HepG2 (cell line): ENCODE results near the gene SEMA3B. TPM values are rescaled to one million over a fixed set of nuclear protein-coding genes. Genes with fewer than 3 reads are reported as not detected.
A peak's percentile ranks its signal among the peaks of the same experiment; 100 is the strongest.

ENCODE experiments used
- AKNA ChIP-seq: sonication (generic); formaldehyde crosslinking; IDR thresholded peaks from 2 replicates; pipeline ENCODE4 v1.4.0; 2020; ENCODE audit warnings: missing genetic modification reagents, borderline replicate concordance
- BCL3 ChIP-seq: sonication (generic); formaldehyde crosslinking; IDR thresholded peaks from 2 replicates; pipeline ENCODE4 v1.5.1; 2020; ENCODE audit warnings: mild to moderate bottlenecking, missing genetic modification reagents, moderate library complexity
- MBNL3 ChIP-seq: fragments of 250-450 bp; sonication (Bioruptor Pico); conservative IDR thresholded peaks from 2 replicates; pipeline ENCODE4 v1.8.0; 2022; ENCODE audit warnings: mild to moderate bottlenecking, inconsistent platforms
- MLXIP ChIP-seq: sonication (generic); formaldehyde crosslinking; IDR thresholded peaks from 2 replicates; pipeline ENCODE4 v1.9.0; 2021; ENCODE audit warnings: missing genetic modification reagents, borderline replicate concordance
- NFYB ChIP-seq: sonication (generic); formaldehyde crosslinking; IDR thresholded peaks from 2 replicates; pipeline ENCODE4 v1.4.0; 2020; ENCODE audit warnings: missing genetic modification reagents
- SRY ChIP-seq: sonication (generic); formaldehyde crosslinking; IDR thresholded peaks from 2 replicates; pipeline ENCODE4 v1.8.0; 2022; ENCODE audit warnings: mild to moderate bottlenecking, missing genetic modification reagents
- ZBTB26 ChIP-seq: IDR thresholded peaks from 2 replicates; pipeline ENCODE4 v1.6.1; 2016; ENCODE audit warnings: missing compliant biosample characterization, missing genetic modification reagents, borderline replicate concordance
- ZBTB34 ChIP-seq: sonication (generic); formaldehyde crosslinking; IDR thresholded peaks from 2 replicates; pipeline ENCODE4 v1.8.0; 2022; ENCODE audit warnings: mild to moderate bottlenecking, missing genetic modification reagents
- ZFP62 ChIP-seq: sonication (generic); formaldehyde crosslinking; IDR thresholded peaks from 2 replicates; pipeline ENCODE4 v1.4.0; 2020; ENCODE audit warnings: missing genetic modification reagents
- ZNF331 ChIP-seq: sonication (generic); formaldehyde crosslinking; IDR thresholded peaks from 2 replicates; pipeline ENCODE4 v1.4.0; 2020; ENCODE audit warnings: missing genetic modification reagents
- ZNF414 ChIP-seq: sonication (generic); formaldehyde crosslinking; IDR thresholded peaks from 2 replicates; pipeline ENCODE4 v1.5.0; 2020; ENCODE audit warnings: missing genetic modification reagents
- ZNF576 ChIP-seq: sonication (generic); formaldehyde crosslinking; IDR thresholded peaks from 2 replicates; pipeline ENCODE4 v1.4.0; 2020; ENCODE audit warnings: mild to moderate bottlenecking, missing genetic modification reagents
- polyA plus RNA-seq, 8 experiments: library from polyadenylated mRNA; depleted of rRNA in 3 of 8; stranded (reverse) in 7 of 8; unstranded in 1 of 8; fragments of >200 nt; fragmentation: Illumina TruSeq in 4 of 8; extraction: Trizol in 4 of 8; gene quantifications; 2 replicates each; pipeline versions ENCODE4 v1.2.1 to v1.2.3, GENCODE V29; 2011 to 2016; ENCODE audit warnings: low read depth in 4 of 8, missing spikeins in 1 of 8, mixed read lengths in 1 of 8; ENCODE audit not compliant: insufficient read depth in 1 of 8
- total RNA-seq, 5 experiments: library from RNA; depleted of rRNA; stranded (reverse); fragments of >200 nt; fragmentation: Illumina TruSeq; extraction: Trizol; gene quantifications; 2 replicates each; pipeline ENCODE4 v1.2.3, GENCODE V29; 2016; ENCODE audit warnings: low read depth in 1 of 5

Gene SEMA3B
- total and polyA plus RNA-seq, 2 of the 13 experiments (the other 11 are each of a cell fraction or from before 2014, with no cell fraction given), result 93.2 to 158 TPM

GRCh38 chr3:50260027-50260941, 8.7 kb upstream of the SEMA3B start (continued):
- 0 out of 2 replicates have a peak, but pooled peaks have one; percentile 58 for TF ChIP-seq MLXIP (CRISPR knock-in tag)
- 0 out of 2 replicates have a peak, but pooled peaks have one; percentile 29 for TF ChIP-seq ZFP62
- no peak for TF ChIP-seq ZNF576
- TF ChIP-seq AKNA (CRISPR knock-in tag), result no peak
- TF ChIP-seq BCL3 (CRISPR knock-in tag), result no peak
- TF ChIP-seq NFYB (CRISPR knock-in tag), result 0 out of 2 replicates have a peak, but pooled peaks have one; percentile 8
- peak; percentile 77; the same call in 1 of the 2 replicates for TF ChIP-seq SRY (CRISPR knock-in tag)
- peak; percentile 65; the same call in 1 of the 2 replicates for TF ChIP-seq ZBTB34 (CRISPR knock-in tag)
- TF ChIP-seq ZBTB26 (CRISPR knock-in tag), result 0 out of 2 replicates have a peak, but pooled peaks have one; percentile 29
- TF ChIP-seq ZNF331 (CRISPR knock-in tag), result peak; percentile 30; the same call in 1 of the 2 replicates
- peak; percentile 88 for TF ChIP-seq ZNF414
- TF ChIP-seq MBNL3, result no peak
